ENCODE measurements around the gene MPRIP. TPM values are rescaled to one million over a fixed set of nuclear protein-coding genes. Genes with fewer than 3 reads are reported as not detected.

Gene MPRIP
- total RNA-seq, 1 donor from 2014 or later, result 423 TPM

DNA sequence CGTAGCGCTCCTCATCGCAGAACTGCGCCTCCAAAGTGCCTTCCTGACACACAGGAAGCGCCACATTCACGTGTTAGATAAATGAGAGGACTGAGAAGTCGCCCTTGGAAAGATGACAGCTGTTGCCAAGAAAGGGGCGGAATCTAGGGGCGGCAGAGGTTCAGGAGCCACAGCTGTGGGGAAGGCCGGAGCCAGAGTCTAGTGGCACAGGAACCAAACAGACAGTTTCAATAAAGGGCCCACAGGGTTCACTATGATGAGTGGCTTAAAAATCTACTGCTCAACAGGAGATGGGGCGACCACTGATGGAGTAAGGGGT, 190.0 kb downstream of the MPRIP start:
- DNase-seq (ENCODE audit: low spot score), result no peak

DNA sequence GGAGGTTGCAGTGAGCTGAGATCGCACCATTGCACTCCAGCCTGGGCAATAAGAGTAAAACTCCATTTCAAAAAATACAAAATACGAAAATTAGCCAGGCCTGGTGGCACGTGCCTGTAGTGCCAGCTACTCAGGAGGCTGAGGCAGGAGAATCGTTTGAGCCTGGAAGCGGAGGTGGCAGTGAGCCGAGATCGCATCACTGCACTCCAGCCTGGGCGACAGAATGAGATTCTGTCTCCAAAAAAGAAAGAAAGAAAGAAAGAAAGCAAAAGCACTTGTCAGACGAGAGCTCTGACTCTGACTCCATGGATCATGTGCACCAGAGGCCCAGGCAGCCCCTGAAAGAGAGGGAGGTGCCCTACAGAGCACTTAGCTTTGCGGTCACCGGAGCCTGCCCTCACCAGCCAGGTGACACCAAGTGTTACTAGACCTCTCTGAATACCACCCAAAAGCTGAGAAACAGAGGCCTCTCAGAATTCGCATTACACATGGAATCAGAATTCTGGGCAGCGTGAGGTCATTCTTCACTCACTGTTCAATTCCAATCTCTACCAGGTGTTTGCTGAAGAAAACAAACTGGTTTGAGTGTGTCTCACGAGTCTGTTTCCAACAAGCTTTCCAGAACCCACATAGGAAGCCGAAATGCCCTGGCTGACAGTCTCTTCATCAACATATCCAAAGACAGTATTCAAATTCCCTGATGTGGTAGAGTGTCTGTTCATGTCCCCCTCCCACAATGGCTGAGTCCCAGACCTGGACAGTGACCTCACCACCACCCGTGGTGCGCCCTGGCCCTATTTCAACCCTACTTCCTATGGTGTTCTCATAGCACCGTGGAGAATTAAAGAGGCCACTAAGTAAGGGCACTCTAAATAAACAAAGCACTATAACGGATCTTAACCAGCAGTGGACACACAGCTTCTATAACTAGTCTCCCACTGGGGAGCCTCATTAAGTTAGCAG, 193.2 kb downstream of the MPRIP start:
- no peak for DNase-seq (ENCODE audit: low spot score)

DNA sequence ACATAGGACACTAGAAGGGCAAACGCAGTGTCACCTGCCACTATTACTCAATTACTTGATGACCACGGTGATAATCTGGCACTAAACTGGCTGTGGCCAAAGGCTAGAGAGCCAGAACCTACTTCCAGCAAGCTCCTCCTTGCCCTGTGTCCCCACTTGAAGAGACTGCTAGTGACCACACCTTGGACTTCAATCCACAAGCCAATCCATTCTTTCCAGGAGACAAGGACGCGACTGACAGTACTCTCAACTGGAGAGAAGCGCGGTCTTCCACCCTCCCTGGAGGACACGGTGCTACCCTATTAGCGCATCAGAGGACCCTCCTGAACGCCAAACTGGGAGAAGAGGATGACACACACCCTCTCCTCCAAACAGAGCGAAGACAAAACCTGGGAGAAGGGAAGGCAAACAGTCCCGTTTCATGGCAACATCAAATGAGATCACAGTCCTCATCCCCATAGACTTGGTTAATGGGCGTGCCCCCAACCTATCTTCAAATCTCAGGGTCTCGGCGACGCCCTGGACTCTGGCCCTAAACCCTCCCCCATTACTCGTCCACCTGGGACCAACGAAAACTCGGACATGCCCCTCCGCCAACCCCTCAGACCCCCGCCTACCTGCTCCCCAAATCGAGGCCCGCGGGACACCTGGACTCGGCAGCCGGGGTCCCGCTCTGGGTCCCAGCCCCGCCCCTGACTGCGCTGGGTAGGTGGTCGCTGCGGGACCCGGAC, 194.2 kb downstream of the MPRIP start:
- no peak for DNase-seq (ENCODE audit: low spot score)

DNA sequence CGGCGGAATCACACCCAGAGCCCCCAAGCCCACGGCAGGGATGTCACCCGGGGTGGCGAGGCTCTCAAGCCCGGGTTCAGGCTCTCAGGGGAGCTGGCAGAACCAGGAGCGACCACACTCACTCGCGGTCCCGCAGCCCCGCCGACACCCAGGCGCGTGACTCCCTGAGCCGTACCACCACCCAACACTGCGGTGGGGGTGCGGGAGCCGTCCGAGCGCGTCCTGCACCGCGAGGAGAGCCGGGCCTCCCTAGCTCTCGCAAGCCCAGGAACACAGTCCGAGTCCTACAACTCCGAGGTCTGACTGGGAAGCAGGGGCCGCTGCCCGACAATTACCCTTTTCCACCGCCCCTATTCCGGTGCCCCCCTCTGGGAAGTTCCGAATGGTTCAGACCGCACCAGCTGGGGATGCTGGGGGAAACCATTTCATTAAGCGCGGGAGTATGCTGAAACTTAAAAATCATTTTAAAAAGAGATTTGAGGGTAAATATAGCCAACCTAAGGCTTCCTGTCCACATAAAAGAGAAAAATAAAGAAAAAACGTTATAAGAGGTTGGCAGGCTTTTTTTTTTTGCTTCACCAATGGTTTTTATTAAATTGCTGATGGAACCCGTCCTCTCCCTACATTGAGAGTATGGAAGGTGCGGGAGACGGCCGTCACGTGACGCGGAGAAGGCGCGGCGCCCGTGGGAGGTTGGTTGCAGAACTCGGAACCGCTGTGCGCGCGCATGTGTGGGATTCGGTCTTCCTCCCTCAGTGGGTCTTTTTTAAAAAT, 195.0 kb downstream of the MPRIP start, which contains the start of gene FLCN:
Gene FLCN (minus strand): TSS at position 143 of the 774 bp plus-strand sequence. CDS start 9,031 bp downstream, outside the sequence.
- DNase-seq (ENCODE audit: low spot score), result peak; percentile 93

DNA sequence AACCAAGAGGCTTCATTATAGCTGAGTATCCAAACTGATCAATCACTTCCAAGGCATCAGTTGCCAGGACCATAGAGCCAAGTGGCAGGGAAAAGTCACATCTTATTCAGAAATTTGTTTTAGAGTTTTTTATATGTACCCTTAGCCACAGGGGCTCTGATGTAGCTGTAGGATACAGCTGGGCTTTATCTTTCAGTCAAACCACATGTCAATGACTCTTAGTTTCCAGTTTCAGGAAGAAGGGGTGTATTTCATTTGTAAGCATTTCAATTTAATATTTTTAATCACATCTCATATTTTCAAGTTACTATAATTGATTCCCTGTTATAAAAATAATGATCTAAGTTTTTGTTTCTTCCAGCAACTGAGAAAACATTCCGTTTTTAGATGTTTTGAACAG, 197.6 kb downstream of the MPRIP start:
- no peak for DNase-seq (ENCODE audit: low spot score)

DNA sequence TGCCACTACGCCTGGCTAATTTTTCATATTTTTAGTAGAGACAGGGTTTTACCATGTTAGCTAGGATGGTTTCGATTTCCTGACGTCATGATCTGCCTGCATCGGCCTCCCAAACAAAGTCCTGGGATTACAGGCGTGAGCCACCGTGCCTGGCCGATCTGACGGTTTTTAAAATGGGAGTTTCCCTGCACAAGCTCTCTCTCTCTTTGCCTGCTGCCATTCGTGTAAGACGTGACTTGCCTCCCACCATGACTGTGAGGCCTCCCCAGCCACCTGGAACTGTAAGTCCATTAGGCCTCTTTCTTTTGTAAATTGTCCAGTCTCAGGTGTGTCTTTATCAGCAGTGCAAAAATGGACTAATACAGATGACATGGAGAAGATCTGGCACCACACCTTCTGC, 199.4 kb downstream of the MPRIP start:
- no peak for DNase-seq (ENCODE audit: low spot score)

DNA sequence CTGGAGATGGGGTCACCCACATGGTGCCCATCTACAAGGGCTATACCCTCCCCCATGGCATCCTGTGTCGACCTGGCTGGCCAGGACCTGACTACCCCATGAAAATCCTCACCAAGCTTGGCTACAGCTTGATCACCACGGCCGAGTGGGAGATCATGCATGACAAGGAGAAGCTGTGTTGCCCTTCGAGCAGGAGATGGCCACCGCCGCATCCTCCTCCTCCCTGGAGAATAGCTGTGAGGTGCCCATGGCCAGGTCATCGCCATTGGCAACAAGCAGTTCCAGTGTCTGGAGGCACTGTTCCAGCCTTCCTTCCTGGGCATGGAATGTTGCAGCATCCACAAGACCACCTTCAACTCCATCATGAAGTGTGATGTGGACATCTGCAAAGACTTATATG, 200.0 kb downstream of the MPRIP start:
- no peak for DNase-seq (ENCODE audit: low spot score)

Other genes with a start within 250 kb of the MPRIP start
- 0.83 TPM for gene TNFRSF13B, start 70.3 kb upstream of the MPRIP start, total RNA-seq
- gene PLD6, start 163.9 kb downstream of the MPRIP start, total RNA-seq, result 4.9 TPM
- gene FLCN, start 194.7 kb downstream of the MPRIP start, total RNA-seq, result 59.8 TPM
- gene COPS3, start 238.8 kb downstream of the MPRIP start, total RNA-seq, result 54.0 TPM

Data from ureter (tissue), 1 donor.